Testis (tissue), 3 donors: Measurements from ENCODE around the gene IRX4. TPM values are rescaled to one million over a fixed set of nuclear protein-coding genes. Genes with fewer than 3 reads are reported as not detected.

ENCODE experiments used
- DNase-seq: peaks from one replicate; pipeline ENCODE4 v3.0.0-alpha.2; 2019
- H3K27ac ChIP-seq, 2 donors: fragments of 200-600 bp; sonication (generic); one replicate each; pipeline ENCODE4 v1.5.1; 2019
- H3K27me3 ChIP-seq: fragments of 200-600 bp; sonication (generic); one replicate; pipeline ENCODE4 v1.5.1; 2019
- H3K36me3 ChIP-seq: fragments of 200-600 bp; sonication (generic); one replicate; pipeline ENCODE4 v1.5.1; 2017; ENCODE audit warnings: low read depth; ENCODE audit errors: missing control alignments
- H3K4me1 ChIP-seq: fragments of 200-600 bp; sonication (generic); one replicate; pipeline ENCODE4 v1.5.1; 2019
- H3K4me3 ChIP-seq, 2 donors: fragments of 200-600 bp; sonication (generic); one replicate each; pipeline ENCODE4 v1.5.1; 2017 to 2019
- H3K9me3 ChIP-seq: fragments of 200-600 bp; sonication (generic); one replicate; pipeline ENCODE4 v1.5.1; 2017
- POLR2A ChIP-seq: fragments of 450-650 bp; IDR thresholded peaks from one replicate; pipeline ENCODE4 v1.6.1; 2017; ENCODE audit warnings: antibody characterized with exemption, mild to moderate bottlenecking, moderate library complexity
- WGBS, 2 donors: methylation state at CpG; one replicate each; pipeline ENCODE4 v1.1.5; 2018; 5-methylcytosine and 5-hydroxymethylcytosine counted together
- intact Hi-C: fragments of 100-400 bp; cut with DNase I; formaldehyde crosslinking; loops from one replicate; pipeline ENCODE4 v1.15.1; 2023; ENCODE audit warnings: low total_unique reads
- polyA plus RNA-seq: library from polyadenylated mRNA; stranded (reverse); fragments of 350-450 nt; fragmentation: Illumina TruSeq; extraction: RNeasy Lipid Tissue Mini Kit (QIAGEN cat#74804); gene quantifications from one replicate; pipeline ENCODE4 v1.2.3, GENCODE V29; 2014; ENCODE audit warnings: low read depth, low replicate concordance; ENCODE audit not compliant: insufficient read depth
- total RNA-seq, 2 donors: library from RNA; depleted of rRNA; stranded (reverse); fragments of >200 nt; gene quantifications; one replicate each; pipeline ENCODE4 v1.2.3, GENCODE V29; 2016
- TF ChIP-seq, protein P1 (sequence below), 3 experiments: fragments of 450-650 bp in 2 of 3; fragments of 200-600 bp in 1 of 3; sonication (generic) in 1 of 3; IDR thresholded peaks; one replicate each; pipeline ENCODE4 v1.5.1; 2016 to 2019; ENCODE audit warnings: antibody characterized with exemption in 3 of 3, mild to moderate bottlenecking in 2 of 3, moderate library complexity in 1 of 3

IRX4 gene
- total and polyA plus RNA-seq, 3 donors from 2014 or later: 0.32 to 2.7 (median 2.0) TPM

DNA sequence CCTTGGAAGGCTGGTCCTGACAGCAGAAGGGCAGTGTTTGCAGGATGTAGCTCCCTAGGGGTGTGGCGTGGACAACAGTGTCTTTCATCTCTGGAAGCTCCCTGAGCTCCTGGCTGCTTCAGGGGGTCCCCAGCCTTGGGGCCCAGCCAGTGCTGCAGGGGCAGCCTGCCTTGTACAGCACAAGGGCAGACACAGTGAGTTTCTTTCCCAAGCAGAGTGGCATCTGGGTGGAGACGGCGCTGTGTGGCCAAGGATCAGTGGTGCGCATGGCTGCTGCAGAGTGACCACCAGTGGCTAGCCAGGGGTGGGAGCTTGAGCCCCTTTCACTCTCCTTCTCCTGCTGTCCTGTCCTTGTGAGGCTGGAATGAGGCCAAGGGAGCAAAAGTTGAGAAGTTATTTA, 7.6 kb upstream of the IRX4 start:
- Histone ChIP-seq H3K27ac (no peak overlapping the region), H3K4me1 (no peaks in the 10 kb centered on the region), H3K4me3 (no peak overlapping the region), H3K36me3 (no peaks in the 10 kb centered on the region), H3K27me3 (no peaks in the 10 kb centered on the region), H3K9me3 (no peaks in the 10 kb centered on the region)
- 93% methylated on average over 3 of the region's 4 CpGs; no CpG with 5 or more reads in 1 of the 2 donors for WGBS, 2 donors
- TF ChIP-seq, protein P1, sequence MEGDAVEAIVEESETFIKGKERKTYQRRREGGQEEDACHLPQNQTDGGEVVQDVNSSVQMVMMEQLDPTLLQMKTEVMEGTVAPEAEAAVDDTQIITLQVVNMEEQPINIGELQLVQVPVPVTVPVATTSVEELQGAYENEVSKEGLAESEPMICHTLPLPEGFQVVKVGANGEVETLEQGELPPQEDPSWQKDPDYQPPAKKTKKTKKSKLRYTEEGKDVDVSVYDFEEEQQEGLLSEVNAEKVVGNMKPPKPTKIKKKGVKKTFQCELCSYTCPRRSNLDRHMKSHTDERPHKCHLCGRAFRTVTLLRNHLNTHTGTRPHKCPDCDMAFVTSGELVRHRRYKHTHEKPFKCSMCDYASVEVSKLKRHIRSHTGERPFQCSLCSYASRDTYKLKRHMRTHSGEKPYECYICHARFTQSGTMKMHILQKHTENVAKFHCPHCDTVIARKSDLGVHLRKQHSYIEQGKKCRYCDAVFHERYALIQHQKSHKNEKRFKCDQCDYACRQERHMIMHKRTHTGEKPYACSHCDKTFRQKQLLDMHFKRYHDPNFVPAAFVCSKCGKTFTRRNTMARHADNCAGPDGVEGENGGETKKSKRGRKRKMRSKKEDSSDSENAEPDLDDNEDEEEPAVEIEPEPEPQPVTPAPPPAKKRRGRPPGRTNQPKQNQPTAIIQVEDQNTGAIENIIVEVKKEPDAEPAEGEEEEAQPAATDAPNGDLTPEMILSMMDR (IDR thresholded peaks at IDR 0.05): no peak
- TF ChIP-seq POLR2A: no peak
- intact Hi-C loops: no loop called here
- DNase-seq: no peak

DNA sequence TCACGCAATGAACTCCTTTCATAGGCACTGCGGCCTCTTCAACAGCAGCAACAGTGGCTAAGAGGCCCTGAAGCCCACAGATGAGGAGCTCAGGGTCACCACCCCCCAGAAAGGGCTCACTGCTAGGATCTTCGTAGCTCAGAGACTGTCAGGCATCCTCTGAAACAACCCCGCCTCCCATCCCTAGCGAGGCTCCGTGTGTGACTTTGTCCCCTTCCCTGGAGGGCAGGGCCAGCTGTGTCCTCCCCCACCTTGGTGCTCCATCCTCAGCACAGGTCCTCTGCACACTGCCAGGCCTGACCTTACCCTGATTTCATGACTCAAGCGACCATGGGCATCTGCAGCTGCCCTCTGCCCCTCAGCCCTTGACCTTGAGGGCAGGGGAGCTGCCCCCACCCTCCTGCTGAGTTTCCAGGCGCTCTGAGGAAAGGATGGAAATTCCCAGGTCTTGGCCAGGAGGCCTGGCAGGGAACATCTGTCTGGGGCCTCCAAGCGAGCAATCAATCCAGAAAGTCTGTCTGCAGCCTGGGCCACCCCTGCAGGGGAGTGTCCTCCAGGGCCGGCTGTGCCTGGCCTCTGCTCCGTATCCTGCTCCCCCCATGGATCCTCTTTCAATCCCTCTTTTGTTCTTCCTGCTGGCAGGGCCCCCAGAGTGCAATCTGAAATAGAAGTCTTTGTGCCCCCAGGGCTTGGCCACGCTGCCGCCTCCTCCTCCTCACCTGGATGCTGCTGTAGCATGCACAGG, 6.8 kb upstream of the IRX4 start:
- Histone ChIP-seq H3K4me1 (no peaks in the 10 kb centered on the region), H3K4me3 (no peak overlapping the region), H3K27ac (no peak overlapping the region), H3K9me3 (no peaks in the 10 kb centered on the region), H3K36me3 (no peaks in the 10 kb centered on the region), H3K27me3 (no peaks in the 10 kb centered on the region)
- TF ChIP-seq POLR2A: no peak
- TF ChIP-seq, protein P1 (IDR thresholded peaks at IDR 0.05): no peak
- DNase-seq: no peak
- 62 to 64% methylated on average over 10 to 13 of the region's 13 CpGs for WGBS, 2 donors
- intact Hi-C loops: no loop called here

DNA sequence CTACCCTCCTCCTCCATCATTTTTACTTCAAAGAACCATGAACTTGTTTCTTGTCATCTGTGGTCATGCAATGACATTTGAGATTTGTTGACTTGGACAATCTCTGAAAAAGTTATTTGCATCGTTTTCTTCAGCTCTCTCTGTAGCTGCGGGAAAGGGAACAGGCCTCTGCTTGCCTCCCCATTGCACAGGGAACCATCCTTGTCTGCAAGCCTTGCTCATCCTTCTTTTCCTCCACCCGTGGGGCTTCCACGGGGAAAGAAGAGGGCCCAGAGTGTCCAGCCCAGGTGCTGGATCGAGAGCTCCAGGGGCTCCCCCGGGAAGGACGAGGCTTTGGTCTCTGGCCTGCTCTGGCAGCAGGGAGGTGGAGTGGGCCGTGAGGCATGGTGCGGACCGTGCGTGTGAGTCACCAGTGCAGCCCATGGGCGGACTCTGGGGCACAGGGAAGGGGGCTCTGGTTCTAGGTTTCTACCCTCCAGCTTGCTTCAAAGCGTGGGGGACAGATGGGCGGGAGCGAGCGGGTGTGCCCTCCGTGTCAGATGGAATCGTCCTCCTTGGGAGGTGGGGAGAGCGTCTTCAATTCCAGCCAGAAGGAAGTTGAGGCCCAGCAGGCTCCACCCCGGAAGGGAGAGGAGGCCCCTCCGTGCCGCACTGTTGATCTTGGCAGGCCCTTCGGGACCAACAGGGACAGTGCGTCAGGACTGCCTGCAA, 6.0 kb upstream of the IRX4 start:
- no peaks in the 10 kb centered on the region for H3K27me3 ChIP-seq
- WGBS, 2 donors: 60 to 68% methylated on average over 22 to 23 of the region's 24 CpGs
- intact Hi-C loops: no loop called here

DNA sequence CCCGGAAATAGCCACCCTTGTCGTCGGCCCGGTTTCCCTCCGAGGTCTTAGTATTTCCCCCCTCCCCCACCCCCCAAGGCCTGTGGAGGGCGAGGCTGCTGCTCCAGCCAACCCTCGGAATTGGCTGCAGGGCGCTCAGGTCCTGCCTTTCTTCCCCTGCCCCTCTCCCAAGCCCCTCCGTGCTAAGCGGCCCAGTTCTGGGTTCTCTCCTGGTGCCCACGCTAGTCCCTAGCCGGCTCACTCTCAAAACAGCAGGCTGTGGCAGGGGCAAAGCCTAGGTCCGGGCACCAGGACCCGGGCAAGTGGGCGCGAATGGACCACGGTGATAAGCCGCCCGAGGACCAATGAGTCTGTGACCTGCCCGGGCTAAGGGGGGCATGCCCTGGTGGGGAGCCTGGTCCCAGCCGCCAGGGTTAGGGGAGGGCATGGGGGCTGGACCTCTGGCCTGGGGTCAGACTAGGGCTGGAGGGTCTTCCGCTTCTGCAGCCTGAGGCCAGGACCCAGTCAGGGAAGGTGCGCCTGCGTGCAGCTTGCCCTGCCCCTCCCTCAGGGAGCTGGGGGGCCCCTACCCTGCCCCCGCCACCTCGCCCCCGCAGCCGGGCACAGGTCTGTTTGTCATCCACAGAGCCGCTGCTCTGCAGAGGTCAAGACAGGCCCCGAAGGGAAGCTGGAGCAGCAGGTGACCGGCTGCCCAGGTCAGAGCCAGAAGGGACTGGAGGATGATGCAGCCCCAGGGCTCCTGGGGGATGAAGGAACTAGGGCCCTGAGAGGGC, 5.0 kb upstream of the IRX4 start:
- TF ChIP-seq POLR2A: no peak
- TF ChIP-seq, protein P1 (IDR thresholded peaks at IDR 0.05): no peak

More for the DNA sequence above, 6.0 kb upstream of the IRX4 start:
- Histone ChIP-seq H3K27ac (no peak overlapping the region), H3K9me3 (no peaks in the 10 kb centered on the region), H3K4me1 (no peaks in the 10 kb centered on the region), H3K36me3 (no peaks in the 10 kb centered on the region), H3K4me3 (no peak overlapping the region)
- TF ChIP-seq, protein P1 (IDR thresholded peaks at IDR 0.05): no peak
- TF ChIP-seq POLR2A: no peak
- no peak for DNase-seq

More for the DNA sequence above, 5.0 kb upstream of the IRX4 start:
- Histone ChIP-seq H3K27me3 (no peaks in the 10 kb centered on the region), H3K36me3 (no peaks in the 10 kb centered on the region), H3K4me3 (peak overlapping the region in 1 of 2 donors; percentile 38), H3K4me1 (peaks cover 5% of the 10 kb centered on the region), H3K27ac (no peak overlapping the region), H3K9me3 (no peaks in the 10 kb centered on the region)
- intact Hi-C loops: no loop called here
- WGBS, 2 donors: 17% methylated on average over 29 of the region's 31 CpGs; no CpG with 5 or more reads in 1 of the 2 donors
- no peak for DNase-seq
